LNCaP clone FGC (cell line): ENCODE results near the gene MTF1.
A peak's percentile ranks its signal among the peaks of the same experiment; 100 is the strongest.

Experiments used
- DNase-seq: peaks from one replicate; pipeline ENCODE4 v3.0.0-alpha.2; 2011; ENCODE audit warnings: low read depth
- H3K4me3 ChIP-seq: 2 replicates; pipeline ENCODE4 v1.5.1; 2011; ENCODE audit warnings: mild to moderate bottlenecking, low read depth, low read length, control low read depth
- CTCF ChIP-seq: IDR thresholded peaks from 2 replicates; pipeline ENCODE4 v1.5.1; 2012; ENCODE audit warnings: mild to moderate bottlenecking; ENCODE audit not compliant: control insufficient read depth, insufficient read depth; ENCODE audit errors: extremely low read depth

The MTF1 gene

GRCh38 chr1:37817481-37817880 lies 41.9 kb downstream of the MTF1 start:
- DNase-seq: peak; percentile 84
- no peak overlapping the region for H3K4me3 ChIP-seq
- no peak for TF ChIP-seq CTCF

GRCh38 chr1:37814252-37814651 lies 45.1 kb downstream of the MTF1 start:
- no peak overlapping the region for H3K4me3 ChIP-seq
- DNase-seq: no peak
- no peak for TF ChIP-seq CTCF

- no peak overlapping the region for H3K4me3 ChIP-seq
- no peak for TF ChIP-seq CTCF
- no peak for DNase-seq
Observed at GRCh38 chr1:37813529-37814145, 45.8 kb downstream of the MTF1 start.

GRCh38 chr1:37811027-37811655 lies 48.3 kb downstream of the MTF1 start:
- peak; percentile 57 for DNase-seq
- TF ChIP-seq CTCF: peak; percentile 70
- H3K4me3 ChIP-seq: no peak overlapping the region

GRCh38 chr1:37809942-37810341 lies 49.5 kb downstream of the MTF1 start:
- no peak for TF ChIP-seq CTCF
- no peak for DNase-seq
- no peak overlapping the region for H3K4me3 ChIP-seq

GRCh38 chr1:37808369-37809319 lies 50.7 kb downstream of the MTF1 start:
- DNase-seq: no peak
- H3K4me3 ChIP-seq: peak overlapping the region; percentile 73
- TF ChIP-seq CTCF: no peak
